GM12874 (cell line): ENCODE data around the gene CTPS1.

Source experiments
- TF ChIP-seq, protein P1 (sequence below): IDR thresholded peaks from 2 replicates; pipeline ENCODE4 v1.5.1; 2011; ENCODE audit warnings: low read depth, mild to moderate bottlenecking, control low read depth, low read length, moderate library complexity; ENCODE audit not compliant: insufficient read depth

The CTPS1 gene

DNA sequence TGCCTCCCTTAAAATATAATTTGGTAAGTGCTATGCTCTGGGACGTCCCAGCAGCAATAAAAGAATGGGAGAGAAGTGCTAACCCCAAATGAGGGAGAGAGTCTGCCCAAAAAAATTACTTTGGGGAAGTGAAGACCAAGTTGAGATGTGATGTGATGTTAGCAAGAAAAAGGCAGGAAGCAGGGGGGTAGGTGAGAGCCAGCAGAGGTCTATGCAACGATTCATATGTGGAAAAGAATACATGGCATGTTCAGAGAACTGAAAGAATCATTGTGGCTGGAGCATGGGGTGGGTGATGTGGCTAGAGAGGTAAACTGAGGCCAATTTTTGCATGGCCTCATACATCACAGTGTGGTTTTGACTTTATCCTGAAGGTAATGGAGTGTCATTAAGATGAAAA is 5.6 kb upstream of the CTPS1 start:
- TF ChIP-seq, protein P1, sequence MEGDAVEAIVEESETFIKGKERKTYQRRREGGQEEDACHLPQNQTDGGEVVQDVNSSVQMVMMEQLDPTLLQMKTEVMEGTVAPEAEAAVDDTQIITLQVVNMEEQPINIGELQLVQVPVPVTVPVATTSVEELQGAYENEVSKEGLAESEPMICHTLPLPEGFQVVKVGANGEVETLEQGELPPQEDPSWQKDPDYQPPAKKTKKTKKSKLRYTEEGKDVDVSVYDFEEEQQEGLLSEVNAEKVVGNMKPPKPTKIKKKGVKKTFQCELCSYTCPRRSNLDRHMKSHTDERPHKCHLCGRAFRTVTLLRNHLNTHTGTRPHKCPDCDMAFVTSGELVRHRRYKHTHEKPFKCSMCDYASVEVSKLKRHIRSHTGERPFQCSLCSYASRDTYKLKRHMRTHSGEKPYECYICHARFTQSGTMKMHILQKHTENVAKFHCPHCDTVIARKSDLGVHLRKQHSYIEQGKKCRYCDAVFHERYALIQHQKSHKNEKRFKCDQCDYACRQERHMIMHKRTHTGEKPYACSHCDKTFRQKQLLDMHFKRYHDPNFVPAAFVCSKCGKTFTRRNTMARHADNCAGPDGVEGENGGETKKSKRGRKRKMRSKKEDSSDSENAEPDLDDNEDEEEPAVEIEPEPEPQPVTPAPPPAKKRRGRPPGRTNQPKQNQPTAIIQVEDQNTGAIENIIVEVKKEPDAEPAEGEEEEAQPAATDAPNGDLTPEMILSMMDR: no peak

DNA sequence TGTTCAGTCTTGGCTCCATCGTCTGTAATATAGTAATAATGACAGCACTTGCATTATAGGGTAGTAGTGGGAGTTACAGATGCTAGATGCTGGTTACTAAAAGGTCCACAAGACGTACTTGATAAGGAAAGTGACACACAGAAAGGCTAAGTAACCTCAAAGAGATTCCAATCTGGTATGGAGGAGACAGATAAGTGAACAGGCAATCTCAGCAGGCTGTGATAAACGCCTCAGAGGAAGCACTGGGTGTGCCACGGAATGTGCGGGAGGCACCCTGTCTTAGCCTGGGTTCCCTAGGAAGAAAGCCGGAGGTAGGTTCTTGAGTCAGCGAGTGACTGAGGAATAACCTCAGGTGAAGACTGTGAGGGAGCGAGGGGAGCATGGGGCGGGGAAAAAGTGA is 4.6 kb upstream of the CTPS1 start:
- TF ChIP-seq, protein P1: no peak

DNA sequence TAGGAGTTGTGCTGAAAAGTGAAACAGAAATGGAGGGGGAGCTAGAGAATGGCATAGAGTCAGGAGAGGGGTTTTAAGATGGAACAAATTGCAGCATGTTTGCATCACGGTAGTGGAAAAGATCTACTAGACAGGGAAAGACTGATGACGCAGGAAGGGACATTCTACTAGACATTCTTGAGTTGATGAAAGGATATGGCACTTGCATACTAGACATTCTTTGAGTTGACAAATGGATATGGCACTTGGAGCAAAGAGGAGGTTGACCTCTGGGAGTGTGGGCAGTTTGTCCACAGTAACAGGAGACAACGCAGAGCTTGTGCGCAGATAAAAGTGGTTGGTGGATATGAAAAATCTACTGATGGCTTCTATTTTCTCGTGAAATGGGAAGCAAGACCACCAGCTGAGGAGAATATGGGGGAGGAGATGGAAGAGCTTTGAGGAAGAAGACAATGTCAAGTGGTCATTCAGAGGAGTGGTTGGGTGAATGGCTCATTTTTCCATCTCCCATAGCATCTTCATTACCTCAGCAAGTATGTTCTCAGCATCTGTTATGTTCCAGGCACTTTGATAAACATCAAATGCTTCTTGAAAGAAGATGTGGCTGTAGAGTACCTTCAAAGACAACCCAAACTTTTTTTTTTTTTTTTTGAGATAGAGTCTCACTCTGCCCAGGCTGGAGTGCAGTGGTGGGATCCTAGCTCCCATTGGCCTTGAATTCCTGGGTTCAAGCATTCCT is 2.4 kb upstream of the CTPS1 start:
- TF ChIP-seq, protein P1: no peak

DNA sequence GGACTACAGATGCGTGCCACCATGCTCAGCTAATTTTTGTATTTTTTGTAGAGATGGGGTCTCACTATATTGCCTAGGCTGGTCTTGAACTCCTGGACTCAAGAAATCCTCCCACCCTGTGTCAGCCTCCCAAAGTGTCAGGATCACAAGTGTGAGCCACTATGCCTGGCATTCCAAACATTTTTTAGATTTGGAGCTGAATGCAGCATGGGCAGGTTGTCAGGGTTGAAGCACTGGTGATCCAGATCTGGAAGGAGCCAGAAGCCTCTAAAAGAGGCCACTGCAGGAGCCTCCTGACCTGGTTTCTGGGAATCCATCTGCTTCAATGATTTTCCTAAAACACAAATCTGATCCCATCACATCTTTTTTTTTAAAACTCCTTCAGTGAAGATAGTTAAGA is 1.8 kb upstream of the CTPS1 start:
- TF ChIP-seq, protein P1: no peak

DNA sequence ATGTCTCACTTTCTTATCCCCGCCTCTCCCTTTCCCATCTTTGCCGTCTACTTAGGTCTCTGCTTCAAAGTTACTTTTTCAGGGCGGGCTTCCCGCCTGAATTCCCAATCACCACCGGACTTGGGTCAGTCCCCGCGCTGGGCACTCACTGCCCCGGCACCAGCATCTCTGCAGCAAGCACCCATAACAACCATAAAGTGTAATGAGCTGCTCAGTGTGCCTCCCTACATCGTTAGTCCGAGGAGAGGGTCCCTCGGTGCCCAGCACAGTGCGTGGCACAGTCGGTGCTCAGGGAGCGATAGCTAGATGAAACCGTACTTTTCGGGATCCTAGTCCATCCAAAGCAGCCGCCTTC is 633 bp upstream of the CTPS1 start:
- TF ChIP-seq, protein P1: no peak

DNA sequence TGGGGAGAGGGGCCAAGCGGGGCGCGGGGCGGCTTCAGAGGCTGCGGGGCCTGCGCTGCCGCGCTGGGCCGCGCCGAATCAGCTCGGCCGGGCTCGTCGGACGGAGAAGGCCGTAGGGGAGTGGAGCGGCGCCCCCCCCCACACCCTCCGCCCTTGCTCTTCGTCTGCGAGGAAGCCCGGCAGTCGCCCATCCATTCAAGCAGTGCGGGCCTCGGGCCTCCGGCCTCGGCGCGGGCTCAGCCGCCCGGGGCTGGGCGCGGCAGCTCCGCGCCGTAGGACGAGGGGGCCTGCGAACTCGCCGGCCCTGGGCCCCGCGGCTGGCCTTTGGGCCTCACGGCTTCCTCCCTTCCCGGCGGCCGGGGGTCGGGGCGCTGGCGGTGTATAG is 564 bp downstream of the CTPS1 start:
- TF ChIP-seq, protein P1: no peak

DNA sequence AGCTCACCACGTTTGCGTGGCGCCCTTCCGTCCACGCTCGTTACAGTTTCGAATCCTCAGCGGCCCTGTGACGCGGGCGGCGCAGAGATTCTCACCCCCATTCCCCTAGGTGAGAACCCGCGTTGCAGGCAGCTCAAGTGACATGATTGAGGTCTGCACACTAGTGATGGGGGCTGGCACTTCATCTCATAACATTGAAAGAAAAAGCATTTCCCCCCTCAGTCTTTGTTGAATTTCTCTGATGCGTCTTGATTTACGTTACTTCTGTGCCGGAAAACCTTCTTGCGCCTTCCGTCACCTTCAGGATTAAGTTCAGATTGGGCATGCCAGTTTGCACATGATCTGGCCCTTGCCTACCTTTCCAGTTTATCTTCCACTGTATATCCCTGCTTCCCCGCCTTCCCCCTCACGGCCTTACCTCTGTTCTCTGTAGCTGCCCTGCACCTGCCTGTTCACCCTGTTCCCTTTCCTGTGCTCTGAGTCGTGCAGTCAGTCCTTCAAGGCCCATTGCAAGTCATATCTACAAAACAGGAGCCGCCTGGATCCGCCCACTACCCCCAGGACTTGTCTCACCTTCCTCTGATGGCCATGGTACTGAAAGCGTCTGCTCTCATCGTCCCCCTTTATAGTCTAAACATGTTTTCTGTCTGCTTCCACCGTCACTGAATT is 1.1 kb downstream of the CTPS1 start:
- TF ChIP-seq, protein P1: no peak
